ENCODE data around the gene ATIC.

ATIC gene

GRCh38 chr2:215378045-215378444 is 66.2 kb downstream of the ATIC start:
- no peak for DNase-seq

GRCh38 chr2:215379039-215379438 is 67.2 kb downstream of the ATIC start:
- DNase-seq, result no peak

GRCh38 chr2:215379948-215380347 is 68.1 kb downstream of the ATIC start:
- no peak for DNase-seq

GRCh38 chr2:215380699-215381098 is 68.8 kb downstream of the ATIC start:
- DNase-seq, result no peak

- no peak for DNase-seq
Observed at GRCh38 chr2:215382011-215382410, 70.2 kb downstream of the ATIC start.

- DNase-seq, result no peak
Observed at GRCh38 chr2:215382480-215382879, 70.6 kb downstream of the ATIC start.

- no peak for DNase-seq
Observed at GRCh38 chr2:215383652-215384279, 71.9 kb downstream of the ATIC start.

- no peak for DNase-seq
Observed at GRCh38 chr2:215384710-215385109, 72.9 kb downstream of the ATIC start.

GRCh38 chr2:215386566-215386965 is 74.7 kb downstream of the ATIC start:
- no peak for DNase-seq

- no peak for DNase-seq
Observed at GRCh38 chr2:215388002-215388728, 76.3 kb downstream of the ATIC start.

- DNase-seq, result no peak
Observed at GRCh38 chr2:215390550-215390913, 78.7 kb downstream of the ATIC start.

GRCh38 chr2:215391531-215391930 is 79.7 kb downstream of the ATIC start:
- DNase-seq, result no peak

- DNase-seq, result no peak
Observed at GRCh38 chr2:215392164-215392563, 80.3 kb downstream of the ATIC start.

- DNase-seq, result no peak
Observed at GRCh38 chr2:215392687-215393270, 80.9 kb downstream of the ATIC start.

- no peak for DNase-seq
Observed at GRCh38 chr2:215394102-215394805, 82.4 kb downstream of the ATIC start.

- DNase-seq, result no peak
Observed at GRCh38 chr2:215395687-215396460, 84.0 kb downstream of the ATIC start.

GRCh38 chr2:215396595-215397313 is 84.9 kb downstream of the ATIC start:
- DNase-seq, result no peak

GRCh38 chr2:215397632-215398341 is 85.9 kb downstream of the ATIC start:
- DNase-seq, result no peak

- no peak for DNase-seq
Observed at GRCh38 chr2:215399067-215399716, 87.3 kb downstream of the ATIC start.
